MCF 10A (cell line): Measurements from ENCODE around the gene FAF1. TPM values are rescaled to one million over a fixed set of nuclear protein-coding genes. Genes with fewer than 3 reads are reported as not detected.
"Not testable (repeated sequence)": the region's sequence is repeated elsewhere in the genome, so short reads cannot be mapped to it uniquely, and the experiment has no call there.

Experiments used
- BruUV-seq: library from RNA; stranded (reverse); fragments of 400-500 nt; replicated peaks from 2 replicates; lab custom pipeline; 2021; lab: Mats Ljungman, UMichigan
- CTCF ChIA-PET: fragments of 300-600 bp; sonication (Branson Sonifier 250); formaldehyde crosslinking; extraction: SDS; loops from one replicate; lab custom pipeline; 2021; ENCODE audit warnings: antibody characterized with exemption, inconsistent platforms; lab: Yijun Ruan, JAX
- POLR2A ChIA-PET: fragments of 300-600, 350-650 bp; sonication (Branson Sonifier 250); formaldehyde crosslinking; extraction: SDS; loops from one replicate; lab custom pipeline; 2020; ENCODE audit warnings: antibody characterized with exemption, inconsistent platforms; lab: Yijun Ruan, JAX
- DNase-seq: peaks from one replicate; pipeline ENCODE4 v3.0.0-alpha.2; 2018; ENCODE audit not compliant: unreplicated experiment
- H3K27ac Mint-ChIP-seq: one replicate; pipeline ENCODE4 v1.8.0; 2022; ENCODE audit warnings: mild to moderate bottlenecking, low read depth, mixed read lengths; ENCODE audit not compliant: unreplicated experiment
- H3K27me3 Mint-ChIP-seq: one replicate; pipeline ENCODE4 v1.8.0; 2022; ENCODE audit warnings: mixed read lengths; ENCODE audit not compliant: insufficient read depth, unreplicated experiment
- H3K36me3 Mint-ChIP-seq: one replicate; pipeline ENCODE4 v1.8.0; 2022; ENCODE audit warnings: mild to moderate bottlenecking, moderate library complexity, mixed read lengths; ENCODE audit not compliant: insufficient read depth, unreplicated experiment
- H3K4me1 Mint-ChIP-seq: one replicate; pipeline ENCODE4 v1.8.0; 2022; ENCODE audit warnings: mixed read lengths; ENCODE audit not compliant: insufficient read depth, unreplicated experiment
- H3K4me3 Mint-ChIP-seq: one replicate; pipeline ENCODE4 v1.8.0; 2022; ENCODE audit warnings: mild to moderate bottlenecking, moderate library complexity, mixed read lengths; ENCODE audit not compliant: unreplicated experiment
- H3K9me3 Mint-ChIP-seq: one replicate; pipeline ENCODE4 v1.8.0; 2022; ENCODE audit warnings: mixed read lengths; ENCODE audit not compliant: unreplicated experiment
- intact Hi-C: fragments of 100-400 bp; cut with micrococcal nuclease; formaldehyde crosslinking; loops from 2 replicates; pipeline ENCODE4 v1.14.1; 2022
- total RNA-seq: library from RNA; stranded (reverse); gene quantifications from 2 replicates; pipeline ENCODE4 v1.2.3, GENCODE V29; 2022
- TF ChIP-seq, protein P1 (sequence below): fragments of 200-600 bp; IDR thresholded peaks from one replicate; pipeline ENCODE4 v1.8.0; 2022; ENCODE audit warnings: antibody characterized with exemption, mild to moderate bottlenecking; ENCODE audit not compliant: unreplicated experiment

The FAF1 gene
- total RNA-seq, 1 experiment from 2014 or later = 93.2 TPM

DNA sequence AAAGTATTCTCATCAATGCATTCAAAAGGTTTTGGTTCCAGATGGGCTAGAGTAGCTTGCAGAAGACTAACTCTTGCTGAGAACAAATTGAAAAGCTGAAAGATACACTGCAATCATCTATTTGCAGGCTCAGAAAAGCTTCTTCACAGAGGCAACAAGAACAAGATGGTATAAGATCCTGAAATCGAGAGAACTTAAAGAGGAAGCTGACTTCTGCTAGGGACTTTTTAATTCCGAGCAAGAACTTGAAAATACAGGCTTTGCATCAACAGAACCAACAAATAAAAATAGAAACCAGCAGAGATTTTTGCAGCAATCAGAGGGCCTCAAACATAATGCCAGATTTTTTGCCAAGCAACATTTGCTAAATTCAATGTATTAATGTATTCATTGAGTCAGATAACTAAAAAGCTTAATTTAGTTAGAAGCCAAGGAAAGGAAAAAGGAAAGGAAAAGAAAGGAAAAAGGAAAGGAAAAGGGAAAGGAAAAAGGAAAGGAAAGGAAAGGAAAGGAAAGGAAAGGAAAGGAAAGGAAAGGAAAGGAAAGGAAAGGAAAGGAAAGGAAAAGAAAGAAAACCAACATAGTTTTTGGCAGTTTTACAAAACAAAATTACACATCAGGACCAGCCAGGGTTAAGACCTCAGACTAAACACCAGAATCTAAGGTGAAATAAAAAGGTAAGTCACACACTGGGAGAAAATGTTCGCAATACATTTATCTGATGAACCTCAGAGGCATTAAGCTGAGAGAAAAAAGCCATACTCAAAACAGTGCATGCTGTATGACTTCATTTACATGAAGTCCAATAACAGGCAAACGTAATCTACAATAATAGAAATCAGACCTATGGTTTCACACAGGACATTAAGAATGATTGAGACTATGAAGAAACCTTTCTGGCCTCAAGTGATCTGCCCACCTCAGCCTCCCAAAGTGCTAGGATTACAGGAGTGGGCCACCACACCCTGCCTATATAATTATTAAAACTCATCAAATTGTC lies 42.6 kb downstream of the FAF1 start:
- TF ChIP-seq, protein P1, sequence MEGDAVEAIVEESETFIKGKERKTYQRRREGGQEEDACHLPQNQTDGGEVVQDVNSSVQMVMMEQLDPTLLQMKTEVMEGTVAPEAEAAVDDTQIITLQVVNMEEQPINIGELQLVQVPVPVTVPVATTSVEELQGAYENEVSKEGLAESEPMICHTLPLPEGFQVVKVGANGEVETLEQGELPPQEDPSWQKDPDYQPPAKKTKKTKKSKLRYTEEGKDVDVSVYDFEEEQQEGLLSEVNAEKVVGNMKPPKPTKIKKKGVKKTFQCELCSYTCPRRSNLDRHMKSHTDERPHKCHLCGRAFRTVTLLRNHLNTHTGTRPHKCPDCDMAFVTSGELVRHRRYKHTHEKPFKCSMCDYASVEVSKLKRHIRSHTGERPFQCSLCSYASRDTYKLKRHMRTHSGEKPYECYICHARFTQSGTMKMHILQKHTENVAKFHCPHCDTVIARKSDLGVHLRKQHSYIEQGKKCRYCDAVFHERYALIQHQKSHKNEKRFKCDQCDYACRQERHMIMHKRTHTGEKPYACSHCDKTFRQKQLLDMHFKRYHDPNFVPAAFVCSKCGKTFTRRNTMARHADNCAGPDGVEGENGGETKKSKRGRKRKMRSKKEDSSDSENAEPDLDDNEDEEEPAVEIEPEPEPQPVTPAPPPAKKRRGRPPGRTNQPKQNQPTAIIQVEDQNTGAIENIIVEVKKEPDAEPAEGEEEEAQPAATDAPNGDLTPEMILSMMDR = no peak
- H3K4me1 Mint-ChIP-seq = peaks cover 11% of the 10 kb centered on the region
- intact Hi-C loops = no loop called here
- H3K27ac Mint-ChIP-seq = no peak overlapping the region
- no peaks in the 10 kb centered on the region for H3K27me3 Mint-ChIP-seq
- CTCF ChIA-PET = interaction anchor here (0.9 kb wide), 1 partner anchor 45 kb away, joined by 4 read pairs; no protein-coding TSS in a partner anchor
- POLR2A ChIA-PET = no interaction called here
- H3K9me3 Mint-ChIP-seq = no peaks in the 10 kb centered on the region
- H3K36me3 Mint-ChIP-seq = no peaks in the 10 kb centered on the region
- no peak for DNase-seq
- BruUV-seq = no TSS peak
- H3K4me3 Mint-ChIP-seq = no peak overlapping the region

DNA sequence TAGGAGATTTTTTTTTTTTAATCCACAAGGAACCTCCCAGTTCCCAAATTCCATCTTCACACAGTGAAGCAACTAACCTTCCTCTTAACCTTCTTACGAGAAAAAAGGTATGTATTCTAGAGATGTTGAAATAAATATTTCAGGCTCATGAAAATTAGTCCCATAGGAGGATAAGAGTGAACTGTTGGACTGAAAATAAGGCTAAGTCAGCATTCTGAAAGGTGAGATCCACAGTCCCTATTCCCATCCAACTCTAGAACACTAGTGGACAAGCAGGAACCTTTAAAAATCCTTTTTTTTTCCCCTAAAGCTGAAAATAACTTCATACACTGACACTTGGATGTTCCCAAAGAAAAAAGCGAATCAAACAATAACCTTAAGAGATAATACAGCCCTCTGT lies 44.4 kb downstream of the FAF1 start:
- Mint-ChIP-seq H3K4me3 (no peak overlapping the region), H3K9me3 (no peaks in the 10 kb centered on the region), H3K27ac (no peak overlapping the region), H3K4me1 (peaks cover 11% of the 10 kb centered on the region), H3K27me3 (no peaks in the 10 kb centered on the region), H3K36me3 (no peaks in the 10 kb centered on the region)
- no peak for DNase-seq
- TF ChIP-seq, protein P1 = no peak
- ChIA-PET CTCF (interaction anchor here (0.6 to 1.4 kb wide), 3 partner anchors 53 to 1483 kb away, joined by 3 to 4 read pairs (median 3); no protein-coding TSS in a partner anchor), POLR2A (interaction anchor here (0.7 kb wide), 1 partner anchor 273 kb away, joined by 3 read pairs; no protein-coding TSS in a partner anchor)
- intact Hi-C loops = no loop called here
- no TSS peak for BruUV-seq

DNA sequence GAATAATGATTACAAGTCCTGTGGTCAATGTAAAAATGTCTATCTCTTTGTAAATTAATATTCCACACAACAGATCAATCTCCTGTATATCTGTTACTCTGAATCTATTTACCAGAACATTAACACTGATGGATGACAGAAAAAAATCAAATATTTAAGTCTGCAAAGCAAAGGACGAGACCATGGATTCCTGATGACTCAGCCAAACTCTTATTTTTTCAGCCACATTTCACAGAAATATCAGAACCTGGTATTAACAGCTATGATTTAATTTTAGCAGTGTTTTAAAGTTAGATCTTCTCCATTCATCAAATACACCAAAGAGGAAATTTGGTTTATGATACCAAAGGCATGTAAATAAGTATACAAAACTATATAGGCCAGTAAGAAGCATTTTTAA lies 46.1 kb downstream of the FAF1 start:
- H3K27me3 Mint-ChIP-seq = no peaks in the 10 kb centered on the region
- H3K27ac Mint-ChIP-seq = no peak overlapping the region
- ChIA-PET POLR2A (no interaction called here), CTCF (interaction anchor here (1.3 kb wide), 1 partner anchor 13 kb away, joined by 3 read pairs; no protein-coding TSS in a partner anchor)
- H3K9me3 Mint-ChIP-seq = peaks cover 8% of the 10 kb centered on the region
- intact Hi-C loops = no loop called here
- peaks cover 11% of the 10 kb centered on the region for H3K4me1 Mint-ChIP-seq
- BruUV-seq = no TSS peak
- TF ChIP-seq, protein P1 = no peak
- no peak overlapping the region for H3K4me3 Mint-ChIP-seq
- DNase-seq = no peak
- peaks cover 2% of the 10 kb centered on the region for H3K36me3 Mint-ChIP-seq

DNA sequence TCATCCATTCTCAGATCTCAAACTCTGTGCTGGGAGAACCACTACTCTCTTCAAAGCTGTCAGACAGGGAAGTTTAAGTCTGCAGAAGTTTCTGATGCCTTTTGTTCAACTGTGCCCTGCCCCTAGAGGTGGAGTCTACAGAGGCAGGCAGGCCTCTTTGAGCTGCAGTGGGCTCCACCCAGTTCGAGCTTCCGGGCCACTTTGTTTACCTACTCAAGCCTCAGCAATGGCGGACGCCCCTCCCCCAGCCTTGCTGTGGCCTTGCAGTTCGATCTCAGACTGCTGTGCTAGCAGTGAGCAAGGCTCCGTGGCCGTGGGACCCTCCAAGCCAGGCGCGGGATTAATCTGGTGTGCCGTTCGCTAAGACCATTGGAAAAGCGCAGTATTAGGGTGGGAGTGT lies 49.7 kb downstream of the FAF1 start:
- BruUV-seq, POLR2A ChIA-PET, H3K27me3 Mint-ChIP-seq, H3K27ac Mint-ChIP-seq, H3K4me3 Mint-ChIP-seq, DNase-seq, intact Hi-C loops: not testable (repeated sequence)
- CTCF ChIA-PET = interaction anchor here (0.6 to 1.3 kb wide), 2 partner anchors 19 to 356 kb away, joined by 3 read pairs; no protein-coding TSS in a partner anchor
- H3K4me1 Mint-ChIP-seq = peaks cover 11% of the 10 kb centered on the region
- H3K9me3 Mint-ChIP-seq = peaks cover 17% of the 10 kb centered on the region
- peaks cover 16% of the 10 kb centered on the region for H3K36me3 Mint-ChIP-seq

DNA sequence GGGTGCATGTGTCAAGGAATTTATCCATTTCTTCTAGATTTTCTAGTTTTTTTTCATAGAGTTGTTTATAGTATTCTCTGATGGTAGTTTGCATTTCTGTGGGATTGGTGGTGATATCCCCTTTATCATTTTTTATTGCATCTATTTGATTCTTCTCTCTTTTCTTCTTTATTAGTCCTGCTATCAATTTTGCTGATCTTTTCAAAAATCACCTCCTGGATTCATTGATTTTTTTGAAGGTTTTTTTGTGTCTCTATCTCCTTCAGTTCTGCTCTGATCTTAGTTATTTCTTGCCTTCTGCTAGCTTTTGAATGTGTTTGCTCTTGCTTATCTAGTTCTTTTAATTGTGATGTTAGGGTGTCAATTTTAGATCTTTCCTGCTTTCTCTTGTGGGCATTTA lies 52.5 kb downstream of the FAF1 start:
- CTCF ChIA-PET = interaction anchor here (1.9 kb wide), 1 partner anchor 133 kb away, joined by 5 read pairs; no protein-coding TSS in a partner anchor
- H3K27ac Mint-ChIP-seq, BruUV-seq, POLR2A ChIA-PET, intact Hi-C loops, H3K4me3 Mint-ChIP-seq, H3K4me1 Mint-ChIP-seq, H3K27me3 Mint-ChIP-seq, DNase-seq: not testable (repeated sequence)
- H3K9me3 Mint-ChIP-seq = peaks cover 17% of the 10 kb centered on the region
- H3K36me3 Mint-ChIP-seq = peaks cover 16% of the 10 kb centered on the region

DNA sequence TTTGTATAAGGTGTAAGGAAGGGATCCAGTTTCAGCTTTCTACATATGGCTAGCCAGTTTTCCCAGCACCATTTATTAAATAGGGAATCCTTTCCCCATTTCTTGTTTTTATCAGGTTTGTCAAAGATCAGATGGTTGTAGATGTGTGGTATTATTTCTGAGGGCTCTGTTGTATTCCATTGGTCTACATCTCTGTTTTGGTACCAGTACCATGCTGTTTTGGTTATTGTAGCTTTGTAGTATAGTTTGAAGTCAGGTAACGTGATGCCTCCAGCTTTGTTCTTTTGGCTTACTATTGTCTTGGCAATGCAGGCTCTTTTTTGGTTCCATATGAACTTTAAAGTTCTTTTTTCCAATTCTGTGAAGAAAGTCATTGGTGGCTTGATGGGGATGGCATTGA lies 54.0 kb downstream of the FAF1 start:
- intact Hi-C loops, H3K27me3 Mint-ChIP-seq, DNase-seq, POLR2A ChIA-PET, H3K4me3 Mint-ChIP-seq, H3K4me1 Mint-ChIP-seq, H3K27ac Mint-ChIP-seq, BruUV-seq: not testable (repeated sequence)
- H3K36me3 Mint-ChIP-seq = peaks cover 16% of the 10 kb centered on the region
- H3K9me3 Mint-ChIP-seq = peaks cover 17% of the 10 kb centered on the region
- CTCF ChIA-PET = interaction anchor here (0.9 to 1.9 kb wide), 2 partner anchors 8 to 131 kb away, joined by 3 to 5 read pairs; no protein-coding TSS in a partner anchor
